GM12874 (cell line): ENCODE results near the gene ELAVL2.

Experiments
- TF ChIP-seq, protein P1 (sequence below): IDR thresholded peaks from 2 replicates; pipeline ENCODE4 v1.5.1; 2011; ENCODE audit warnings: low read depth, mild to moderate bottlenecking, control low read depth, low read length, moderate library complexity; ENCODE audit not compliant: insufficient read depth

The ELAVL2 gene

DNA sequence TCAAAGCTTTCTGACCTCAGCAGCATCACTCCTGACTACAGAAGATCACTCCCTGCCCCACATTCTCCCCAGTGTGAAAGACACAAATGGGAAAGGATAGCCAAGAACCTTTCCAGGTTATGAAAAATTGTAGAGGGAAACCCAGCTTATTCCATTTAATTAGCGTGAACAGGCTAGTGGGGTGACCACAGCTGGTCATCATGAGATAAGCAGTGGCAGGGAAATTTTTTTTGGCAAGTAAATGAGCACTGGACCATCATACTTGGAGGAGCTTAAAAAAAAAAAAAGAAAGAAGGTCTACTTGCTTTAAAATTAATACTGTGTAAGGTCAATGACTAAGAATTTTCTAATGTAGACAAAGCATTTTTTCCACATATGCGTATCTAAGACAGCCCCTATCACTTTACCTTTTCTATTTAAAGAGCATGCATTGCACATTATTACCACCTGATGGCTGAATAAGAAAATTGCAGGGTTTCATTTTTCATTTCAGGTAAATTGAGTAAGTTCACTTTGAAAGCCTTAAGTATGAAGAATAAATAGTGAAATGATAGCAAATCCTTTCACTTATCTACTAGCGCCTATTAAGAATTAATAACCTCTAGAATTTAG, 123.6 kb downstream of the ELAVL2 start:
- TF ChIP-seq, protein P1, sequence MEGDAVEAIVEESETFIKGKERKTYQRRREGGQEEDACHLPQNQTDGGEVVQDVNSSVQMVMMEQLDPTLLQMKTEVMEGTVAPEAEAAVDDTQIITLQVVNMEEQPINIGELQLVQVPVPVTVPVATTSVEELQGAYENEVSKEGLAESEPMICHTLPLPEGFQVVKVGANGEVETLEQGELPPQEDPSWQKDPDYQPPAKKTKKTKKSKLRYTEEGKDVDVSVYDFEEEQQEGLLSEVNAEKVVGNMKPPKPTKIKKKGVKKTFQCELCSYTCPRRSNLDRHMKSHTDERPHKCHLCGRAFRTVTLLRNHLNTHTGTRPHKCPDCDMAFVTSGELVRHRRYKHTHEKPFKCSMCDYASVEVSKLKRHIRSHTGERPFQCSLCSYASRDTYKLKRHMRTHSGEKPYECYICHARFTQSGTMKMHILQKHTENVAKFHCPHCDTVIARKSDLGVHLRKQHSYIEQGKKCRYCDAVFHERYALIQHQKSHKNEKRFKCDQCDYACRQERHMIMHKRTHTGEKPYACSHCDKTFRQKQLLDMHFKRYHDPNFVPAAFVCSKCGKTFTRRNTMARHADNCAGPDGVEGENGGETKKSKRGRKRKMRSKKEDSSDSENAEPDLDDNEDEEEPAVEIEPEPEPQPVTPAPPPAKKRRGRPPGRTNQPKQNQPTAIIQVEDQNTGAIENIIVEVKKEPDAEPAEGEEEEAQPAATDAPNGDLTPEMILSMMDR: no peak

DNA sequence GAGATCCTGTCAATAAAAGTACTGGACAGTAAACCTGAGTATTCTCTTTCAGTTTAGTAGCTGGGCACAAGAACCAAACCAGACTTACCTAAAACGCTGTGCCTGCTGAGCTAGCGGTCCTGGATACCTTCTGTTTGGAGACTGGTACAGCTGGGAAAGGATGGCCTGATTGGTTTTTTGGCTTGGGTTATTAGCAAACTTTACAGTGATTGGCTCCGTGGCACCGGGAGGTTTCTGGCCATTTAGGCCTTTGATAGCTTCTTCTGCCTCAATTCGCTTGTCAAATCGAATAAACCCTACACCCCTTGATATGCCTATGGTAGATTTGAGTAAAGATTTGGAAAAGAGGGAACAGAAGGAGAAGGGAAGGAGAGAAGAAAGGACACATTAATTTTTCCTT, 124.7 kb downstream of the ELAVL2 start:
- TF ChIP-seq, protein P1: no peak

DNA sequence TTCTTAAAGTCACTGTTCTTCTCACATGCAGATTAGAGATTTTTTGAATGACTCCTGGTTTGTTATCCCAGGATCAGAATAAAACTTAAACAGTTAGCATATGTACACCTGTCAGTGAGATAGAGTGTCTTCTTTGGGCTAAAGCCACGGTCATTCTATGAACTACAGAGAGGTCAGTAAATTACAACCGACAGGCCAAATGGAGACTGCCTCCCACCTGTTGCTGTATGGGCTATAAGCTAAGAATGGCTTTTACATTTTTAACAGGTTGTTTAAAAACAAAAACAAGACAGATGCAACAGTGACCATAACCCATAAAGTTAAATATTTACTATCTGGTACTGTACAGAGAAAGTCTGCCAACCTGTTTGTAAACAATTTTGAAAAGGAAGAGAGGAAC, 125.7 kb downstream of the ELAVL2 start:
- TF ChIP-seq, protein P1: no peak

DNA sequence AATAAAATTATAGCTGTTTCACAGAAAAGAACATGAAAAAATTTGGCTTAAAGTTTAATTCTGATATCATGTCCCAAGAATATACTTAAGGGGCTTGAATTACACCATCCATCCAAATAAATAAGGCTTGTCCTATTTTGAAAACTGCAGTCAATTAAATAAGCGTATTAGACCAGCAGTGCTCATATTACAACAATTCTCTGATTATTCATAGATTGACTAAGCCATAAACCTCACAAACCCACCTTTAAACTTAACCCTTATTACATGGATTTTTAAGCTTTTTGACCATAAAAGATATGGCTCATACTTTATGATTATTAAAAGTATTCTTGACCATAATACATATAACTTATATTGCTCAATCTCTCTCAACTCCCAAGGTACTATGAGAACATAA, 127.9 kb downstream of the ELAVL2 start:
- TF ChIP-seq, protein P1: no peak

DNA sequence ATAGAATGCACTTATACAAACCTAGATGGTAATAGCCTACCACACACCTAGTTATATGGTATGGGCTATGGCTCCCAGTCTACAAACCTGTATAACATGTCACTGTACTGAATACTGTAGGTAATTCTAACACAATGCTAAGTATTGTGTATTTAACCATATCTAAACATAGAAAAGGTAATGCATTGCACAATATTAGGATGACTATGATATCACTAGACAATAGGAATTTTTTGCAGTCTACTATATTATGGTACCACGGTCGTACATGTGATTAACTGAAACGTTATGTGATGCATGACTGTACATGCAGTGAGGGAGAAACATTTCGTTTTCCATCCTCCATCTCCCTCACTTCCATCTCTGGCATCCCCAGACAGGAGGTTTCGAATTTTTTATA, 130.5 kb downstream of the ELAVL2 start:
- TF ChIP-seq, protein P1: no peak

DNA sequence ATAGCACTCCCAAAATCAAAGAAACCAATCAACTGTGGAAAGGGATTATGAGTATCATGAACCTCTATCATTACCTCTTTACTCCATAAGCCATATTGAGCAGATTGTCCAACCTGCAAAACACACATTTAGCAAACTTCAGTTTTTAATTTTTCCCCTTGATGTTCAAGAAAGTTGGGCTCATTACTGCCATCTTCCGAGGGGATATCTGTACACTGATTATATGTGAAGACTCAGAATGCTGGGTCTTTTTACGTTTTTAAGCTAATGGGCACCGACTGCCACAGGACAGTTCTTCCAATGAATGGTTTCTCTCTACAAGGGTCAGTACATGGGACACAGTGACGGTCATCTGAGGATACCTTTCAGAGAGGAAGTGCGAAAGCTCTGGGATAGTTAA, 132.7 kb downstream of the ELAVL2 start:
- TF ChIP-seq, protein P1: no peak

DNA sequence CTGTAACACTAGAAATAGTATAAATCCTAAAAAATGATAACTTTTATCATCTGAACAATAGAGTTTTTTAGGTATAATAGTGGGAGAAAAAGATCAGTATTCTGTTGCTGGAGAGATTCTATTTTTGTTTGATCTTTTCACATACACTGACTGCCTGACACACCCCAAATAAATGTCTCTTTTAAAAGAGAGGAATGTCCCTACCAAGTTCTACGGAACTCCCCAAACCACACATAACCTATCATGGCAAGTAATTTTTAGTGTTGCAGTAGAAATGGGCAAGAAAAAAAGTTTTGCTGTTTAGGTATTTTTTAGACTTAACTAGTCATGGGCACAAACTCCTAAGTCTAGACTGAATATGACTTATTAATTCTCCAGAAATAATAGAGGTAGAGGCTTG, 139.1 kb downstream of the ELAVL2 start:
- TF ChIP-seq, protein P1: no peak
